Activated gamma-delta T cell (primary cell): Measurements from ENCODE around the gene CLEC4G.
A peak's percentile ranks its signal among the peaks of the same experiment; 100 is the strongest.

Source experiments
- DNase-seq: peaks from one replicate; lab custom pipeline; 2025; lab: John Stamatoyannopoulos, UW

CLEC4G gene

DNA sequence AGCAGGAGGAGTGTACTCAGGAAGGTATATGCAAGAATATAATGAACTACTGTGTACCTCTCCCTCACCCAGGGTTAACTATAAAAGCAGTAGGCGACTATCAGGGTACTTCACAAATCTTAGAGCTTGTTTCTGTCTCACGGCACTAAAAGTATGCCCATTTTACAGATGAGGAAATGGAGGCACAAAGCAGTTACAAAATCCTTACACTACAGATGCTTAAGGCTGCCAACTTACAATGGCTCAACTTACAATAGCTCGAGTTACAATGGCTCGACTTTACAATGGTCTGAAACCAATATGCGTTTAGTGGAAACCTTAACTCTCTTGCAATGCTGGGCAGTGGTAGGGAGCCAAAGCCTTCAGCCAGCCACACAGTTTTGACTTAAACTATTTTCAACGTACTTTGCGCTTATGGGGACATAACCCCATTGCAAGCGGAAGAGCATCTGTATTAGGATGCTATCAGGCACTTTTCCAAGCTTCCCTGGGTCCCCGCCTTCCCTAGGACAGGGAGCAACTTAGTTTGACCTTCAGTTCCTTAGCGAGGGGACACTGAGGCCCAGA lies 34.1 kb downstream of the CLEC4G start:
- no peak for DNase-seq

DNA sequence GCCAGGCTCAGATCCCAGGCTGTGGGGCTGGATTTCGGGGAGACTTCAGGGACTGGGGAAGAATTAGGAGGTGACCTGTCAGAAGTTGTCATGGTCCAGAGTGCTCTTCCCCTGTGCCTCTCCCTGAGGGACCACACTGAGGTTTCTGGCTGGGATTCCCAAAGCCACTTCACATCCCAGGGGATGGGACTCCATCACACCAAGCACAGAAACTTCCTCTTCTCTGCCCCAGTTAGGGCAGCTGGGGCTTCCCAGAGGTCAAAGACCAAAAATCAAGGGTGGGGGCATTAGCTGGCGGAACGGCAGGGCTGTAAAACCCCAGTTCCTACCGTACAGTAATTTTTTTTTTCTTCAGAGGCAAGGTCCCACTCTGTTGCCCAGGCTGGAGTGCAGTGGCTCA lies 37.4 kb downstream of the CLEC4G start:
- DNase-seq, result no peak

DNA sequence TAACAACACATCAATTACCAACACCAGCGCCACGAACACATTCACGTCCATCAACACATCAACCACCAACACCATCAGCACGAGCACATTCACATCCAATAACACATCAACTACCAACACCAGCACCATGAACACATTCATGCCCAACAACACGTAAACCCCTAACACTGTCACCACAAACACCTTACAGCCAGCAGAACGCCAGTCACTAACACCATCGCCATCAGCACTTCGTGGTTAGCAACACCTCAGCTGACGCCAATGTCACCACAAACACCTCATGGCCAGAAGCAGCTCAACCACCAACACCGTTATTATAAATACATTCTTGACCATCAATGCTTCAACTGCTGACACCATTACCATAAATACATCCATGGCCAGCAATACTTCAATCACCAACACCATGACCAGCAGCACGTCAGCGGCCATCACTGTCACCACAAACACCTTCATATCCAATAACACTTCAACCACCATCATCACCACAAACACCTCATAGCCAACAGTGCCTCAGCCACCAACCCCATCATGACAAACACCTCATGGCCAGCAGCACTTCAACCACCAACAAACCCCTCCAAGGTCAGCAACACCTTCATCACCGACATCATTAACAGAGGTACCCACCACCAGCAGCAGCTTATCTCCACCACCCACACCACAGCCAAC lies 39.4 kb downstream of the CLEC4G start:
- no peak for DNase-seq

DNA sequence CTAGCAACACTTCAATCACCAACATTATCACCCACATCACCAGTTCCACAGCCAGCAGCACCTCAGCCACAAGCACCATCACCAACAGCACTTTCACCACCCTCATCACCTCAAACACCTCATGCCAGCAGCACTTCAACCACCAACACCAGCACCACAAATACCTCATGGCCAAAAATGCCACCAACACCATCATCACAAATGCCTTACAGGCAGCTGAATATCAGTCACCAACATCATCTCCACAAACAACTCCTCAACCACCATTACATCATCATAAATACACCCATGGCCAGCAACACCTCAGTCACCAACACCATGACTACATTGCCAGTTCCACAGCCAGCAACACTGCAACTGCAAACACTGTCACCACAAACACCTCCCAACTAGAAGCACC lies 40.4 kb downstream of the CLEC4G start:
- DNase-seq, result no peak

DNA sequence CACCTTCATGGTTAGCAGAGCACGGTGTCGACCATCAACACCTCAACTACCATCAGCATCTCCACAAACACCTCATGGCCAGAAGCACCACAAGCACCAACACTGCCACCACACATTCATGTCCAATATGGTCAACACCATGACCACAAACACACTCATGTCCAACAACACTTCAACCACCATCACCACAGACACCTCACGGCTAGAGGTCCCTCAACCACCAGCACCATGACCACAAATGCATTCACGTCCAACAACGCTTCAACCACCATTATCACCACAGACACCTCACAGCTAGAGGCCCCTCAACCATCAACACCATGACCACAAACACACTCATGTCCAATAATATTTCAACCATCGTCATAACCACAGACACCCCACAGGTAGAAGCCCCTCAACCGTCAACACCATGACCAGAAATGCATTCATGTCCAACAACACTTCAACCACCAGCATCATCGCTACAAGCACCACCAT lies 41.1 kb downstream of the CLEC4G start:
- no peak for DNase-seq

DNA sequence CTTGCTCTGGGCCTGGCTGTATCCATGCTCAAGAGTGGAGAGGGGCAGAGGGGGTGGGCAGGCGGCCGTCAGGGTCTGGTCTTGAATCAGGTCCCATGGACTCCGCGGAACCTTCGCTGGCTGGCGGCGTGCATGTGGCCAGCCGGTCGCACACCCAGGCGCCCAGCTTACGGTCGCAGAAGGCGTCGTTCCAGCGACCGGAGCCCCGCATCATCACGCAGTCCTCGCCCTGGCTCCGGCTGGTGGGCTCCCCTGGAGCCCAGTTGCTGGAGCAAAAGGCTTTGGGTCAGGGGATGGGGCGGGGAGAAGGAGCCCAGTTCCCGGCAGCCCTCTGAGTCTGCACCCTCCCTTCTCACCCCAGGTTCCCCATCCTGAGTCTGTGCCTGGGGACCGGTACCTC lies 42.7 kb downstream of the CLEC4G start:
- DNase-seq, result no peak

DNA sequence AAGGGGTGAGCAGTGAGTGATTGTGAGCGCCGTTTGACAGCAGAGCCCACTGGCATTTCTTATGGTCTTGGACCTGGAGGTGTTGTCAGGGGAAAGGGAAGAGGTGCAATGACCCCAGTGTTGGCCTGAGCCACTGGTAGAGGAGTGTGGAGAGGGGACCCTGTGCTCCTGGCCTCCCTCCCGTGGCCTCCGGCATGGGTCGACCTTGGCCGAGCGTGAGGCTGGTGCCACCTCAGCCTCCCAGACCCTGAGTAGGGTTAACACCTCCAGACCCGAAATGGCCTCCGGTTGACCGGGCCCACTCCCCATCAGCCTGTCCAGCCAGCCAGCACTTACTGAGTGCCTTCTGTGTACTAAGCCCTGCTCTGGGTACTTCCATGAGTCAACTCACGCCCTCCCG lies 44.7 kb downstream of the CLEC4G start:
- DNase-seq, result no peak

DNA sequence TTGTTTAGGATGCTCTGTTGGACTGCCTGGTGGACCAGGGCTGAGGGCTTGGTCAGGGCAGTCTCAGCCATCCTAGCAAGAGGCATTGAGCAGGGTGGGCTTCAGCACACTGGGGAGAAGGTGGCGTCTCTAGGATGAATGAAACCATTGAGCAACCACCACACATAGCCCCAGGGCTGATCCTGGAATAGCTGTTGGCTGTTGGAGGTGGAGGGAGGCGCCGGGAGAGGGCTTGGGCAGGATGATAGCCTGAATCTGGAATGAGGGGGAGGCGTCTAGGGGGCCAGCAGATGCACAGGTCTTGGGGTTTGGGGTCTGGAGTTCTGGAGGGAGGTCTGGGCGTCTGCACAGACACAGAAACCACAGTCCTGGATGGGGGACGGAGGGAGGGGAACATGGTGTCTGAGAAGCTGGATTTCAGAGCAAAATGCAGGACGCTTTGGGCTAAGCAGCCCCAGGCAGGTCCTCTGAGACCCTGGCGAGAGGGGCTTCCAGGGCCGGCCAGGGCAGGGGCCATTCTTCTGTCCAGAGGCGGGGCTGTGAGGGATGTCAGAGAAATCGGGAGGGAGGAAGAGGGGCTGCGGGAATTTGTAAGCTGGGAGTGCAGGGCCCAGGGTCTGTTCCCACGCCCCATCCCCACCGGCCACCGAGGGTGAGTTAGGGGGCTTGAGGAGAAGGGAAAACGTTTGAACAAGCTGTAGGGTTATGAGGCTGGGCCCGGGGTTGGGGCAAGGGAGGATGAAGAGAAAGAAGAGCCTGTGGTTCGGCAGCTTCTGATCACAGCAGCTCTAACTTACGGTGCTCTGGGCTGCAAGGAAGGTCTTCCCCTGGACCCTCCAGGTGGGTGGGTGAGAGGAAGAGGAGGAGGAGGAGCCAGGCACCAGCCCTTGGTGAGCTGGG lies 46.1 kb downstream of the CLEC4G start:
- no peak for DNase-seq

DNA sequence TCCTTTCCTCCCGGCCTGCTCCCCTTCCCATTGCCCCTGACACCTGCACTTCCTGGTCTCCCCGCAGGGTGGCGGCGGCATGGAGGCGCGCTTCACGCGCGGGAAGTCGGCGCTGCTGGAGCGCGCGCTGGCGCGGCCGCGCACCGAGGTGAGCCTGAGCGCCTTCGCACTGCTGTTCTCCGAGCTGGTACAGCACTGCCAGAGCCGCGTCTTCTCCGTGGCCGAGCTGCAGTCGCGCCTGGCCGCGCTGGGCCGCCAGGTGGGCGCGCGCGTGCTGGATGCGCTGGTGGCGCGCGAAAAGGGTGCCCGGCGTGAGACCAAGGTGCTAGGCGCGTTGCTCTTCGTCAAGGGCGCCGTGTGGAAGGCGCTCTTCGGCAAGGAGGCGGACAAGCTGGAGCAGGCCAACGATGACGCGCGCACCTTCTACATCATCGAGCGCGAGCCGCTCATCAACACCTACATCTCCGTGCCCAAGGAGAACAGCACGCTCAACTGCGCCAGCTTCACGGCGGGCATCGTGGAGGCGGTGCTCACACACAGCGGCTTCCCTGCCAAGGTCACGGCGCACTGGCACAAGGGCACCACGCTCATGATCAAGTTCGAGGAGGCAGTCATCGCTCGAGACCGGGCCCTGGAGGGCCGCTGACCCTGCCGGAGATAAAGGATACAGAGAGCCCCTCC lies 49.6 kb downstream of the CLEC4G start:
- no peak for DNase-seq

DNA sequence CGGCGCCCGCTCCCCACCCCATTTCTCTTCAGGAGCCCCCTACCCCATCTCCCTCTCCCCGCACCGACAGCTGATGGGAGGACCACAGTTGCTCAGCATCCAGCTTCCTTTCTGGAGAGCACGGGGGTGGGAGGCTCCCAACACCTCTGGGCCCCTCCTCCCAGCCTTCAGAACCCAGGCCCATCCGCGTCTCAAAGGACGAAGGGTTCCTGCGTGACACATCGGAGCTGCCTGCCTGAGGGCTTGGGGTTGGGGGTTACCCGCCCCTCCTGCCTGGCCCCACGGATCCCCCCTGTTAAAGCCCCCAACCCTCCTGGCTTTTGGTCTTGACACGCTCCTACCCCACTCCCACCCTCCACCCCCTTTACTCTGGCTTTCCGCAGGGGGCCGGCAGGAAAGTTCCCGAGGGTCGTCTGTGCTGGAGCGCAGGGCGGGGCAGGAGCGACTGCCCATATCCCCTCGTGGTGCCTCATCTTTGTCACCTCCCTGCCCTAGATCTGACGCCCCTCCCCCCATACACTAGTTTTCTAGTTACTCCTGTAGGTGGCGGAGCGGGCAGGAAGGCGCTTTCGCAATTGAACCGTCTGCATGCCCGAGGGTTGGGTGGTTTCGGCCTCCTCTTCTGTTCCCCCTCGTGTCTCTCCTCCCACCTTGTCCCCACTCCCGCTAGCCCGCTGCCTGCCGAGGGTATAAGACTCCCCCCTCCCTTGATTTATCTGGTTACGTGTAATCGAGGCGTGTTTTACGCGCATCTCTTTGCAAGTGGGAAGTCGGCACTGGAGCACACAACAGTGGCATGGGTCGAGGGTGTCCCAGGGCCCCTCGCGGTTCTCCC lies 50.4 kb downstream of the CLEC4G start:
- no peak for DNase-seq

DNA sequence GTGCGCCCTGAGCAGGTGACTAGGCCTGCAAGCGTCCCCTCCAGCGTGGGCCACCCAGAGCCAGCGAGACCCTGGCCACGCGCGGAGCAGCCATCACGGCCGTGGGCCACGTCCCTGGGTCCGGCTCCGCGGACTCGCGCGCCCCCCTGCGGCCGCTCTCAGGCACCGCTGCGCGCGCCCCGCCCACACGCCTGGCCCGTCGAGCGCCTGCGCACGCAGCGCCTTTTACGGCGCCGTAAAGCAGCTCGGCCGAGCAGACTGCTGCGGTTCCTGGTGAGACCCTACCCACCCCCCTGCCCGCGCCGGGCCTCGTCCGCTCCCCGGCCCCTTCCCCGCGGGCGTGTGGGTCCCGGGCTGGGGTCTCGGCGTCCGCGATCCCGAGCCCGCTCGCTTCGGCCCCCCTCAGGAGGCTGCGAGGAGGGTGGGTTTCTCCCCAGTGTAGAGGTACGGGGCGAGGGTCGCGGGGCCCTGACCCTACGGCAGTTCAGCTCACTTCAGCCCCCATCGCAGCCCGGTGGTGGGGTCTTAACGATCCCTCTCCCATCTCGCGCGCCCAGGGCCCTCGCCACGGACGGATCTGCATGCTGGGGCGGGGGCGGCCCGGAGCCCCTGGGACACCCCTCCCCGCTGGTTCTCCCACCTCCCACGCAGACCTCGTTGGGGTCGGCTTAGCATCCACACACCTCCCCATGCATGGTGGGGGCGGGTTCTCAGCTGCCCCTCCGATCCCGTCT lies 51.1 kb downstream of the CLEC4G start, which contains the start of gene TRAPPC5:
TRAPPC5 (plus strand) TSS at position 228 of the 734 bp plus-strand sequence. CDS start 1,421 bp downstream, outside the sequence.
- peak; percentile 81 for DNase-seq

DNA sequence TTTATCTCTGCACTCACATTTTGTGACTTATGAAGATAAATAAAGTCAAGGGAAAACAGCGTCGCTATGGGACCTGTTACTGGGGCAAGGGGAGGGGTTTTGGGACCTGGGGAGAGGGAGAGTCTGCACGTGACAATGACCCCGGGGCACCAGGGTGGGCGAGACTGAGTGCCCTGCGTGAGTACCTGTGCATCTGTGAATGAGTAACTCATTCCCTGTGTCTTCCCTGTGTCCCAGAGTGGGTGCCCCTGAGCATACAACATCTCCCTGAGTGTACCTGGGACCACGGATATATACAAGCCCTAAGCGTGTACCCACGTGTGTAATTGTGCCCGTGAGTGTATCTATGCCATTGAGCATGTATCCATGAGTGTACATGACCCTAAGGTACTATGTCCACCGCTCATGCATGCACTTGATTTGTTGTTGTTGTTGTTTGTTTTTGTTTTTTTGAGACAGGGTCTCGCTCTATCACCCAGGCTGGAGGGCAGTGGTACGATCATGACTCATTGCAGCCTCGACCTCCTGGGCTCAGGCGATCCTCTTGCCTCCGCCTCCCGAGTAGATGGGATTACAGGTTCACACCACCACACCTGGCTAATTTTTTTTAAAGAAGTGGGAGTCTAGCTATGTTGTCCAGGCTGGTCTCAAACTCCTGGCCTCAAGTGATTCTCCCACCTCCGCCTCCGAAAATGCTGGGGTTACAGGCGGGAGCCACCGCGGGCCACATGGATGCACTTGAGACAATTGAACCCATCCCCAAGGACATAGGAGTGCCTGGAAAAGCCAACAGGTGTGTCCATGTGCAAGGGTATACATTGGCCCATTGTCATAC lies 51.9 kb downstream of the CLEC4G start:
- DNase-seq, result no peak

DNA sequence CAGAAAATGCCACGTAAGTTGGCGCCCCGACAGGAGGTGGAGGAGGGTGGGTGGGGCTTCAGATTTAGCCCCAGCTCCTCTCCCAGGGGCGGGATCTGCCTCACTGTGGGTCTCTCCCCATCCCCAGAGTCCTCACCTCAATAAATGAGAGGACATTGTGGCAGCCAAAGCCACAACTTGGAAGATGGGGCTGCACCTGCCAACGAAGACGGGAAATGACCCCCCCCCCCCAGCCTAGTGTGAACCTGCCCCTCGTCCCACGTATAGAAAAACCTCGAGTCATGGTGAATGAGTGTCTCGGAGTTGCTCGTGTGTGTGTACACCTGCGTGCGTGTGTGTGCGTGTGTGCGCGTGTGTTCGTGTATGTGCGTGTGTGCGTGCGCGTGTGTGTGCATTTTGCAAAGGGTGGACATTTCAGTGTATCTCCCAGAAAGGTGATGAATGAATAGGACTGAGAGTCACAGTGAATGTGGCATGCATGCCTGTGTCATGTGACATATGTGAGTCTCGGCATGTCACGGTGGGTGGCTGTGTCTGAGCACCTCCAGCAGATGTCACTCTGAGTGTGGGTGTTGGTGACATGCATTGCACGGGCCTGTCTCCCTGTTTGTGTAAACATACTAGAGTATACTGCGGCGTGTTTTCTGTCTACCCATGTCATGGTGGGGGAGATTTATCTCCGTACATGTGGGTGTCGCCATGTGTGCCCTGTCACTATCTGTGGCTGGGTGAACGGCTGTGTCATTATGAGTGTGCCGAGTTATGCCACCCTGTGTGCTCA lies 52.7 kb downstream of the CLEC4G start:
- DNase-seq, result no peak
